Suppressor macrophage treated with lipopolysaccharide for 1 hour (primary cell): ENCODE results near the gene RNF31.
A peak's percentile ranks its signal among the peaks of the same experiment; 100 is the strongest.
"Not testable (repeated sequence)": the region's sequence is repeated elsewhere in the genome, so short reads cannot be mapped to it uniquely, and the experiment has no call there.

Experiments
- DNase-seq, 3 donors: peaks; one replicate each; pipeline ENCODE4 v3.0.0-alpha.2; 2020 to 2022

RNF31 gene

DNA sequence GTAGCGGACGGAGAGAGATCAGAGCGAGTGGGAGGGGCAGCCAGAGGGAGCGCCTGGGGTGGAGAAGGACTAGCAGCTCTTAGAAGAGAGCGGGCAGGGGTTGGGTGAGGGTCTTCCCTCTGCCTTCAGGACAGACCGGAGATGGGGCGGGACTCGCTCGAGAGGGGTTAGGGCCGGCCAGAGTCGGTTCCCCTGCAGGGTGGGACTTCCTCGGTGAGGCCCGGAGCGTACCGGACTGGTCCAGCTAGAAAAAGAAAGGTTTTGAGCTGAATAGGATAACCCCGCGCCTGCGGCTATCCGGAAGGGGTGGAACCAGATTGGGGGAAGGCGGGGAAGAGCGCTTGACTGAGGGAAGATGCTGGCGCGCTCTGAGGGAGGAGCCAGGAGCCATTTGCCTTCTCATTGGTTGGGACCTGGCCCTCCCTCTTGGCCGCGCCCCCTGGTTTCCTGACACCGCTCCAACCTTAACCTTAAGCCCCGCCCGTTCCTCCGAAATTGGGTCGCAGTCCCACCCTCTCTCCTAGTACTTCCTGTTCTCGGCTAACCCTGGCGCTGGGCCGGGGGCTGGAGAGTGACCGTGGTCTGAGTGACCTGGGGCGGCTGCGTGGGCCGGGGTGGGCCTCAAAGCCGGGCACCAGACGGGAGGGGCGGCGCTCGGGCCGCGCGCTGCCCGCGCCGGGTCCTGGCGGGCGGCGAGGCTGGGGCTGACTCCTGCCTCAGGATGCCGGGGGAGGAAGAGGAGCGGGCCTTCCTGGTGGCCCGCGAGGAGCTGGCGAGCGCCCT lies at the start of gene RNF31:
Gene RNF31, plus strand, starts transcription at position 521 of the 783 bp plus-strand sequence. Its CDS starts 201 bp downstream, at position 722.
- DNase-seq, result peak; percentile 99

DNA sequence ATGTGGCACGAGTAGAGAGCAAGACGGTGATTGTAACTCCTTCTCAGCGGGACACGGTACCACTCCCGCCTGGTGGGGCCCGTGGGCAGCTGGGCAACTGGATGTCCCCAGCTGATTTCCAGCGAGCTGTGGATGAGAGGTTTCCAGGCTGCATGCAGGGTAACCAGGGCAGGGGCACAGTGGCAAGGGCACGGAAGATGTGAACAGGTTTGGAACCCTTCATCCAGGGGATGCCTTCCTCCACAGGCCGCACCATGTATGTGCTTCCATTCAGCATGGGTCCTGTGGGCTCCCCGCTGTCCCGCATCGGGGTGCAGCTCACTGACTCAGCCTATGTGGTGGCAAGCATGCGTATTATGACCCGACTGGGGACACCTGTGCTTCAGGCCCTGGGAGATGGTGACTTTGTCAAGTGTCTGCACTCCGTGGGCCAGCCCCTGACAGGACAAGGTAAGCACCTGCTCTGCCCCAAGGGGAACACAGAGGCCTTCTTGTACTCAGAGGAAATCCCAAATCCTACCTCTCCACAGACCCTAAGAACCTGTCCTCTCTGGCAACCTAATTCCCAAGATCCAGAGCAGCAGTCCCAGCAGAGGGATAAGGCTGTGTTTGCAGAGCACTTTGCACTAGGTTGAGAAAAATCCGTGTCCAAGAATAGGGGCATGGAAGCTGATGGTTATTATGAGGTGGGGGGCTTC lies 48.9 kb upstream of the RNF31 start:
- no peak for DNase-seq

GRCh38 chr14:24098927-24099813 lies 48.1 kb upstream of the RNF31 start:
- no peak for DNase-seq

- peak; percentile 27 to 47 (median 39) for DNase-seq
Measured at GRCh38 chr14:24100197-24100981, 46.9 kb upstream of the RNF31 start.

- DNase-seq, result no peak
Measured at GRCh38 chr14:24100982-24101494, 46.3 kb upstream of the RNF31 start.

DNA sequence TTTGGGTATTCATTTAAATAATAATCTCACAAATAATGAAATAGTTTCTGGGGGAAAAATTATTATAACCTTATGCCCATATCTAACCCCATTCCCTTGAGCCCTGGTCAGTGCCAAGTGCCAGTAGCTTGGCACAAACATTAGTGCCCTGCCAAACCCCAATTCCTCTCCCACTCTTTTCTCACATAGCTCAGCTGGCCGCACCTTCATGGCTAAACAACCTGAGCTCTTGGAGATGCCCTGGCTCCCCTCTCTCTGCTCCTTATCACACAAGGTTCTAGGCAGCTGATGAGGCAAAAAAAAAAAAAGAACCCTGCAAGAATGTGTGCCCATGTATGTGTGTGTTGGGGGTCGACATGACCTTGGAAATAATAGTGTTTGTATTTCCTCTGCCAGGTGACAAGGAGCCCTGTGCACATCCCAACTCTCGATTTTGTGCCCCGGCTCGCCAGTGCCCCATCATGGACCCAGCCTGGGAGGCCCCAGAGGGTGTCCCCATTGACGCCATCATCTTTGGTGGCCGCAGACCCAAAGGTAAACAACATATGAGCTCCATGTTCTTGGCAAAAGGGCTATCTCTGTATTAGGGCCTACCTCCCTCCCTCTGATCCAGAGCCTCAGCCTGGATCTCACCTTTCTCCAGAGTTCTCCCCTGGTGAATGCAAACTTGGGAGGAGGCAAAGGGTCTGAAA lies 44.8 kb upstream of the RNF31 start:
- DNase-seq, result no peak

DNA sequence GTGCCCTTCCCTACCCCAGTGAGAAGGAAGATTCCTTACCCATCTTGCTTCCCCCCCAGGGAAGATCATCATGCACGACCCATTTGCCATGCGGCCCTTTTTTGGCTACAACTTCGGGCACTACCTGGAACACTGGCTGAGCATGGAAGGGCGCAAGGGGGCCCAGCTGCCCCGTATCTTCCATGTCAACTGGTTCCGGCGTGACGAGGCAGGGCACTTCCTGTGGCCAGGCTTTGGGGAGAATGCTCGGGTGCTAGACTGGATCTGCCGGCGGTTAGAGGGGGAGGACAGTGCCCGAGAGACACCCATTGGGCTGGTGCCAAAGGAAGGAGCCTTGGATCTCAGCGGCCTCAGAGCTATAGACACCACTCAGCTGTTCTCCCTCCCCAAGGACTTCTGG lies 43.8 kb upstream of the RNF31 start:
- DNase-seq, result no peak

- DNase-seq, result not testable (repeated sequence)
Measured at GRCh38 chr14:24105609-24106239, 41.6 kb upstream of the RNF31 start.

DNA sequence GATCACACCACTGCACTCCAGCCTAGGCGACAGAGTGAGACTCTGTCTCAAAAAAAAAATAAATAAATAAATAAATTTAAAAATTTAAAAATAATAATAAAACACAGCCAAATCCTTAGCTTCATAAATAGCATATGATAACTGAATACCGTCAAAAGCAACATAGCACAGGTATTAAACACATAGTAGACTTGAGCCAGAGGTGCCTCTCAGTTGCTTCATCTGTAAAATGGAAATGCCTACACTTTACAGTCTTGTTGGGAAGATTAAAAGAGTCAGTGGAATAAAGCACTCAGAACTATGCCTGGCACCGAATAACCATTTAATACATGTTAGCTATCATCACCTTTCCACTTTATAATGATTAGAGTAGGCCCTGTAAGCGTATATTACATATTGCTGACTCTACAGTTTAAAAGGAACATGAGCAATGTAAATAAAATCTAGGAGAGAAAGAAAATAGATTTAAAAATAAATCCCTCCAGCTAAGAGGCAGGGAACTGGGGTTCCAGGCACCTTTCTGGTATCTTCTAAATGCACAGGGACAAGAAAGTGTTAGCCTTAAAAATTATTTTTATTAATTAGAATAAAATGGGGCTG lies 40.5 kb upstream of the RNF31 start:
- DNase-seq, result no peak

- no peak for DNase-seq
Measured at GRCh38 chr14:24108336-24108874, 38.9 kb upstream of the RNF31 start.

GRCh38 chr14:24110060-24110459 lies 37.2 kb upstream of the RNF31 start:
- no peak for DNase-seq

DNA sequence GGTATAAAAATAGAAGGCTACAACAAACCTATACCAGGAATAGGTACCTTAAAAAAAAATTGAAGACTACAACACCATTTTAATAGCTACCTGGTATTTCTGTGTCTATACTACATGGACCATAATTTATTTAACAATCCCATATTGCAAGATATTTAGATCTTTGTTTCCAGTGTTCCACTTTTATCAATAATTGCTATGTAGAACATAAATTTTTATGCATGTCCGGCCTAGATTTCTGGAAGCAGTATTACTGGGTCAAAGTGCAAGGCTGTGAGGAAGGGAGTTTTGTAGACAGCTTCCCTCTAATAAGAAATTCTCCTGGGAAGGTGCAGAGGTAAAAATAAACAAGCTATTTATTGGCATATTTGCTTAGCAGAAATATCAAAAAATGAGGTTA lies 36.8 kb upstream of the RNF31 start:
- DNase-seq, result no peak

DNA sequence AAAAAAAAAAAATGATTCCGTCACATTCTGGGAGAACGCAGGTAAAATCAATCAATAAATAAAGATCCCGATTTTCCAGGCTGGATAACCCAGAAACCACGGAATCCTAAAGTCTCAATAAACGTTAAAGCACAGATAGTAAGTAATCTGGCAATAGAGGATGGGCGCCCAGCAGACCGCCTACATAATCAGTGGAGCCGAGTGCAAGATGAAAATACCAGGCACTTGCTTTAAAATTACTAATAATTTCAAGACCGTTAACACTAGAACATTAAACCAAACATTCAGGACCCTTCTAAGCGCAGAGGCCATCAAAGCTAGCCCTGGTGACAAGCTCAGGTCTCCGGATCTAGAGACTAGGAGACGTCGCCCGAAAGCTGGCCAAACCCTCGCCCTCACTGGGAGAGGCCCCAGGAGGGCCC lies 33.9 kb upstream of the RNF31 start:
- DNase-seq, result no peak

DNA sequence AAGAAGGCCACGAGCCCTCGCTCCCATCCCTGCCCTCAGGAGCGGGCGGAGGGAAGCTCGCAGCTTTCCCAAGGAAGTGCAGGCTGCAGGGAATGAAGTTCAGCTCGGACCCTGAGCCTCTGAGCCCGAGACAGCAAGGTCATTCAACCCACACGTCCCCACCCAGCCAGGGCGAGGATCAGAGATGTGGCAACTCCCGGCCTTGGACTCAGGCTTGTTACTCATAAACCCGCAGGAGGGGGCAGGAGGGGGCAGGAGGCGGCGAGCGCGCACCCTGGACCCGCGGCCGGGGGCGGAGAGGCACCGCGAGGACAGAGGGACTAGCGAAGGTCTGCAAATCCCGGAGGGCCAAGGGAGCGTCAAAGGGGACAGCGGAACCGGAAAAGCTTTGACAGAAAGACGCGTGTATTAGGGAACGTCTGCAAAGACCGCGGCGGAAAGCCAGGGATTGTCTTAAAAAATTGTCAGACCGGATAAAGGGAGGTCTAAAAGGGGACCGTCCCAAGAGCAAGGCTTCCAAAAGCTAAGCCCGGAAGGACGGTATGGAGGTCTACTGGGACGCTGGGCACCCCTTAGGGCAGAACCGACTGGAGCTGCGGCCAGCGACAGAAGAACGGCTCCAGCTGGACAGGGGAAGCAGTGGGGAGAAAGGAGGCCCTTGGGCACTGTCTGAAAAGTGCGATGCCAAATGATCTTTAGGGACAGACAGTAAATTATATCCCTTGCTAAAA lies 33.3 kb upstream of the RNF31 start:
- DNase-seq, result peak; percentile 94 to 97 (median 97)

DNA sequence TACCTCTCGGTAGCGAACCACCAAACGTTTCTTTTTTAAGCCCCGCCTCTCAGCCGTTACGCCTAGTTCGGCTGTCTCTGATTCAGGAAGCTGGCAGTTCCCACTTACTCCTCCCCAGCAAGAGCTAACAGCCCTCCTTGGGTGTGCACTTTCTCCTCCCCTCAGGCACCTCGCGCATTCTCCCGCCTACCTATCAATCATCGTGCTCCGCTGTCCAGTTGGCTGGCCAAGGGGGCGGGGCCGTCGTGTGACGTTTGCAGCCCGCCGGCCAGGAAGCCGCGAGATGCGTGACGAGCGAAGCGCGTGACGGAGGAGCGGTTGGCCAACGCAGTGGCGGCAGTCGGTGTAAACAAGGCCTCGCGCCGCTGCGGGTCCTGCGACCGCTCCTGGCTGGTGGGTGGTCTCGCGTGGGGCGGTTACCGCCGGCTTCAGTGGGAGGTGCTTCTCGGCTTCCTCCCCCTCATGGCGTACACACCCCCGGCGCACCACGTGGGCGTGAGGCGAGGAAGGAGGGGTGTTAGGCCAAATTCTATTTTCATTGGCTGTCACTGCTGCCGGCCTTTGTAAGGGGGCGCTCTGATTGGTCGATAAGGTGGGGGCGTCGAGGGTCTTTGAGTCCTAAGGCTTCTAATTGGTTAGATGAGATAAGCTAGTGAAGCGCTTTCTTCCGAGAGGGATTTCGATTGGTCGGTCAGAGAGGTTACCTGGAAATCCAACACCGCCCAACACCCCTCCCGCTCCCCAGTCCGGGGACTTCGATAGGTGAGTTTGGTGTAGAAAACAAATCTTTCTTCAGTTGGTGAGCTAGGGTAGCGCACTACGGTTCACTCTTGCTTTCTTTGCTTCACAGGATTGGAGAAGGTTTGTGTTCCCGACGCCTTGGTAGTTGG lies 32.5 kb upstream of the RNF31 start, which contains the start of the genes DCAF11 and NRL:
Gene DCAF11, plus strand, starts transcription at position 246 of the 890 bp plus-strand sequence. CDS start 818 bp downstream, outside the sequence.
Gene NRL, minus strand, starts transcription at position 418 of the 890 bp plus-strand sequence. CDS start 32,101 bp downstream, outside the sequence.
- DNase-seq, result peak; percentile 99 to 100 (median 100)

DNA sequence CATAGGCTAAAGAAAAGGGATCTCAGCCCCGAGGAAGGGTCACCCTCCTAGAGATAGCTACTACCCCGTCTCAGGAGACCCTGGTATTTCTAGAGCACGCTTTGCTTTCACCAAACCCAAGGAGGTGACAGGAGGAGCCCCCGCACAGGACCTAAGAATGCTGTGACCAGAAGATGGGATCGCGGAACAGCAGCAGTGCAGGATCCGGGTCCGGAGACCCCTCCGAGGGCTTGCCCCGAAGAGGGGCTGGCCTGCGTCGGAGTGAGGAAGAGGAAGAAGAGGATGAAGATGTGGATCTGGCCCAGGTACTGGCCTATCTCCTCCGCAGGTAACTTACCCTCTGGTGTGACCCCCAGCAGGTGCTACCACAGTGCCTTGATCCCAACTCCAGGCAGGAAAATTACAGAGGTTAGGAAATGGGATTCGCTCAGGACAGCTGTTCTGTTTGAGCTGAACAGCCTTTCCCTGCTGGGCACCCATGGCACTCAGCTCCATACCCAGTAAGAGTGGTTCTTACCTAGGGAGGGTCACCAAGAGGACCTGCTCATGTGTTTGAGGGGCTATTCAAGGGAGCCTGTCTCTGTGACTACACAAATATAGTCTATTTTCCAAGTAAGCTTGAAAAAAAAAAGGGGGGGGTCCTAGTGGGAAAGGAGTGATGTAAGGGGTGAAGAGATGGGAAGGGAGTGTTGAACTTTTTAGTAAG lies 31.7 kb upstream of the RNF31 start:
- DNase-seq, result no peak

DNA sequence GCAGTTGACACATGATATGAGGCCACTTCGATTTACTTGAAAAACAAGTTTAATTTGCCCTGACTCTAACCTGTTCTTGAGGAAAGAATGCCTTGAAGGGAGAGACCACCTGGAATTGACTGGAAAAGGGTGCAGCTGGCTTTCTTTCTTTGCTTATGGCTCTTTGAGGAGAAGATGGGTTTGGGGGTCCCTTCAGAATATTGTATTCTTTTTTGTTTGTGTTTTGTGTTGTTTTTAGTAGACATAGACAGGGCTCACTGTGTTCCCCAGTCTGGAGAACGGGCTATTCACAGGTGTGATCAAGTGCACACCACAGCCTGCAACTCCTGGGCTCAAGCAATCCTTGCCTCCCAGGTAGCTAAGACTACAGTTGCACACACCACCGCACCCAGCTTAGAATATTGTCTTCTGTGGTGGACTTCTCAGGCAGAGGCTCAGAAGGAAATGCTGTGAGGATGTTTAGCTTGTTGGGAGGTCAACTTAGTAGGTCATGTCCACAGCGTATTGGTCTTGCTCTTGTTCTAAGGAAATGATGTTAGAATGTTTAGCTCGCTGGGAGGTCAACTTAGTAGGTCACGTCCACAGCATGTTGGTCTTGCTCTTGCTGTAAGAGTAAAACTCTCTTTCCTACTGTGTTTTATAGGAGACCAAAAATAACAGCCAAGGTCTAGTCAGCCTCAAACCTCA lies 31.0 kb upstream of the RNF31 start:
- no peak for DNase-seq
